Measurements from ENCODE around the gene CTNNB1. TPM values are rescaled to one million over a fixed set of nuclear protein-coding genes. Genes with fewer than 3 reads are reported as not detected.

CTNNB1 gene
- total RNA-seq, 2 experiments from 2014 or later = 157 to 201 TPM

DNA sequence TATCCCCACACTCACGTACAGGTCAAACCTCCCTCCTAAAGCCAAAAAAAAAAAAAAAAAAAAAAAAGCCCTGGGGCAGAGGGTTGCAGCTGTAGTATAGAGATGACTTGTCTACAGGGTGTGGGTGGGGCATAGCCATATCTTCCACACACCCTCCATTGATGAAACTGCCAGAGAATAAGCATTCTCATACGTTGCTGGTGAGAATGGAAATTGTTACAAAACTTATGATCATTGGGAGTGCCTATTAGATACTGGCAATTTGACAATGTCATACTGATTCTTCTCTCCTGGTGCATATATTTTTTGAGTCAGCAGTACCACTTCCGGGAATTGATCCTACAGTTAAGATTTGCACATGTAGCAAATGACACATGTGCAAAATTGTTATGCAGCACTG is 11.0 kb upstream of the CTNNB1 start:
- no peaks in the 10 kb centered on the region for H3K9me3 ChIP-seq (ENCODE audit: low read length)
- H3K27ac ChIP-seq (ENCODE audit: low read depth, low read length, poor library complexity, severe bottlenecking) = no peak overlapping the region
- CTCF ChIA-PET (ENCODE audit: unreplicated experiment) = no interaction called here
- no peak for TF ChIP-seq EZH2phosphoT487 (IDR thresholded peaks at IDR 0.05; ENCODE audit: borderline replicate concordance, low read depth, low read length)
- TF ChIP-seq, protein P1, sequence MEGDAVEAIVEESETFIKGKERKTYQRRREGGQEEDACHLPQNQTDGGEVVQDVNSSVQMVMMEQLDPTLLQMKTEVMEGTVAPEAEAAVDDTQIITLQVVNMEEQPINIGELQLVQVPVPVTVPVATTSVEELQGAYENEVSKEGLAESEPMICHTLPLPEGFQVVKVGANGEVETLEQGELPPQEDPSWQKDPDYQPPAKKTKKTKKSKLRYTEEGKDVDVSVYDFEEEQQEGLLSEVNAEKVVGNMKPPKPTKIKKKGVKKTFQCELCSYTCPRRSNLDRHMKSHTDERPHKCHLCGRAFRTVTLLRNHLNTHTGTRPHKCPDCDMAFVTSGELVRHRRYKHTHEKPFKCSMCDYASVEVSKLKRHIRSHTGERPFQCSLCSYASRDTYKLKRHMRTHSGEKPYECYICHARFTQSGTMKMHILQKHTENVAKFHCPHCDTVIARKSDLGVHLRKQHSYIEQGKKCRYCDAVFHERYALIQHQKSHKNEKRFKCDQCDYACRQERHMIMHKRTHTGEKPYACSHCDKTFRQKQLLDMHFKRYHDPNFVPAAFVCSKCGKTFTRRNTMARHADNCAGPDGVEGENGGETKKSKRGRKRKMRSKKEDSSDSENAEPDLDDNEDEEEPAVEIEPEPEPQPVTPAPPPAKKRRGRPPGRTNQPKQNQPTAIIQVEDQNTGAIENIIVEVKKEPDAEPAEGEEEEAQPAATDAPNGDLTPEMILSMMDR (conservative IDR thresholded peaks at IDR 0.05; ENCODE audit: low read length) = no peak
- no TSS peak for BruUV-seq (replicated peaks)
- no peaks in the 10 kb centered on the region for H3K36me3 ChIP-seq (ENCODE audit: insufficient read depth, low read length)
- H3K9me2 ChIP-seq (ENCODE audit: insufficient read depth, low read length) = no peaks in the 10 kb centered on the region
- no peak for DNase-seq (ENCODE audit: low spot score)
- H3K4me3 ChIP-seq (ENCODE audit: low read depth, low read length, poor library complexity, severe bottlenecking) = no peak overlapping the region
- no peaks in the 10 kb centered on the region for H3K4me1 ChIP-seq (ENCODE audit: insufficient read depth, low read length, poor library complexity, severe bottlenecking)
- POLR2A ChIA-PET = no interaction called here
- no peaks in the 10 kb centered on the region for H4K20me1 ChIP-seq (ENCODE audit: insufficient read depth, low read length)
- intact Hi-C loops (cut with micrococcal nuclease; ENCODE audit: unreplicated experiment) = no loop called here
- no peak overlapping the region for H2AFZ ChIP-seq (ENCODE audit: low read length)
- no peaks in the 10 kb centered on the region for H3K79me2 ChIP-seq (ENCODE audit: insufficient read depth, low read depth, low read length)
- H3K4me2 ChIP-seq (ENCODE audit: low read length) = no peak overlapping the region

DNA sequence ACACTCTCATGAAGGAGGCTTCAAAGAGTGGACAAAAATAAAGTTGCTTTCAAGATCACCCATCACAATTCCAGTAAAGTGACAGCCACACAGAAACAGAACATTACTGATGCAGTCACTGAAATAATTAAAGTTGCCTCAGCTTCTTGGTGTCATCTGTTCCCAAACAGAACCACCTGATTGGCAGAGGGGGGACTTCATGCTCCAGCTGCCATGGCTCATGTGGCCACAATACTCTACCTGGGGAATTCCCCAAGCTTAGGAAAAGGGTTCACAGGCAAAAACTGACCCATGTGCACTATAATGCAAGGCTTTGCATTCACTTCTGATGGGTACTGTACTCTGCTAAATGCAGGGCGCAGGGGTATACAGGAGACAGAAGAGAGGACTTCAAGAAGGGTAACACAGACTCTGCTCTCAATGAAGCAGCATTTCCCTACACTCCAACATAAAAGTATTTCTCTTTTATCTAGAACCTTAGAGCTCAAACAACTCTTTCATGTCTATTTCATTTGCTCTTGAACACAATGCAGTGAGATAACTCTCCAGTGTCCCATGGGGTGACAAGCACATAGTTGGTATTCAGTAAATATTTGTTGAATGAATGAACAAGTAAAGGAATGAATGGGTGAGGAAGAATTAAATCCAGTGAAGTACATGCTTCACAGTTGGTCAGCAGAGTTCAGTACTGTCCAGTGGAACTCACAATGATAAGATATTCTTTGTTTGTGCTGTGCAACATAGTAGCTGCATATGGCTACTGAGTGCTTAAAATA is 8.6 kb upstream of the CTNNB1 start:
- H3K9me3 ChIP-seq (ENCODE audit: low read length) = no peaks in the 10 kb centered on the region
- no peak for DNase-seq (ENCODE audit: low spot score)
- H3K4me3 ChIP-seq (ENCODE audit: low read depth, low read length, poor library complexity, severe bottlenecking) = no peak overlapping the region
- no peaks in the 10 kb centered on the region for H4K20me1 ChIP-seq (ENCODE audit: insufficient read depth, low read length)
- H3K4me1 ChIP-seq (ENCODE audit: insufficient read depth, low read length, poor library complexity, severe bottlenecking) = no peaks in the 10 kb centered on the region
- H3K27ac ChIP-seq (ENCODE audit: low read depth, low read length, poor library complexity, severe bottlenecking) = no peak overlapping the region
- no peak overlapping the region for H3K4me2 ChIP-seq (ENCODE audit: low read length)
- H2AFZ ChIP-seq (ENCODE audit: low read length) = no peak overlapping the region
- no peaks in the 10 kb centered on the region for H3K9me2 ChIP-seq (ENCODE audit: insufficient read depth, low read length)
- intact Hi-C loops (cut with micrococcal nuclease; ENCODE audit: unreplicated experiment) = no loop called here
- ChIA-PET POLR2A (interaction anchor here (1.0 to 2.1 kb wide), 5 partner anchors 11 to 506 kb away, joined by 3 to 7 read pairs (median 3); no protein-coding TSS in a partner anchor), CTCF (ENCODE audit: unreplicated experiment) (no interaction called here)
- no TSS peak for BruUV-seq (replicated peaks)
- no peaks in the 10 kb centered on the region for H3K79me2 ChIP-seq (ENCODE audit: insufficient read depth, low read depth, low read length)
- no peaks in the 10 kb centered on the region for H3K36me3 ChIP-seq (ENCODE audit: insufficient read depth, low read length)
- no peak for TF ChIP-seq EZH2phosphoT487 (IDR thresholded peaks at IDR 0.05; ENCODE audit: borderline replicate concordance, low read depth, low read length)
- TF ChIP-seq, protein P1 (conservative IDR thresholded peaks at IDR 0.05; ENCODE audit: low read length) = no peak

DNA sequence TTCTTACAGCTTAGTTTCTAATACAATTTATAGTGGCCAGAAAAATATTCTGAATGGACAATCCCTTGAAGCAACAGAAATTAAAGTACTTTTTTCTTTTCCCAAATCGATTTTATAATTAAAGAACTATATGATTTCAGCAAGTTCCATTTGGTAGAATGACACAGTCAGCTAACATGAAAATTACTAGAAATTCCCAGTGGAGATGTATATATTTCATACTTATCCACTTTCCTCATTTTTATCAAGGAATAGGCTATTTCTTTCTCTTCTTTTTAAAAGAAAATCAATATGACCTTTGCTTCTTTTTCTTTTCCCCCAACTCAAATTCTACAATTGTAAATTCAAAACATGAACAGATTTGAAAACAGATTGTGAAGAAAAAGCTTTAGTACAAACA is 6.4 kb upstream of the CTNNB1 start:
- Histone ChIP-seq H3K9me2 (ENCODE audit: insufficient read depth, low read length) (no peaks in the 10 kb centered on the region), H3K4me3 (ENCODE audit: low read depth, low read length, poor library complexity, severe bottlenecking) (no peak overlapping the region), H4K20me1 (ENCODE audit: insufficient read depth, low read length) (no peaks in the 10 kb centered on the region), H2AFZ (ENCODE audit: low read length) (no peak overlapping the region), H3K9me3 (ENCODE audit: low read length) (no peaks in the 10 kb centered on the region), H3K4me2 (ENCODE audit: low read length) (no peak overlapping the region), H3K79me2 (ENCODE audit: insufficient read depth, low read depth, low read length) (no peaks in the 10 kb centered on the region), H3K27ac (ENCODE audit: low read depth, low read length, poor library complexity, severe bottlenecking) (no peak overlapping the region), H3K36me3 (ENCODE audit: insufficient read depth, low read length) (no peaks in the 10 kb centered on the region), H3K4me1 (ENCODE audit: insufficient read depth, low read length, poor library complexity, severe bottlenecking) (no peaks in the 10 kb centered on the region)
- no TSS peak for BruUV-seq (replicated peaks)
- TF ChIP-seq, protein P1 (conservative IDR thresholded peaks at IDR 0.05; ENCODE audit: low read length) = no peak
- TF ChIP-seq EZH2phosphoT487 (IDR thresholded peaks at IDR 0.05; ENCODE audit: borderline replicate concordance, low read depth, low read length) = no peak
- POLR2A ChIA-PET = interaction anchor here (1.6 to 2.1 kb wide), 4 partner anchors 8 to 39 kb away, joined by 4 to 8 read pairs (median 6); no protein-coding TSS in a partner anchor
- DNase-seq (ENCODE audit: low spot score) = no peak
- intact Hi-C loops (cut with micrococcal nuclease; ENCODE audit: unreplicated experiment) = no loop called here
- CTCF ChIA-PET (ENCODE audit: unreplicated experiment) = no interaction called here

All from OCI-LY7 (cell line).